ENCODE data around the gene ONECUT3. TPM values are rescaled to one million over a fixed set of nuclear protein-coding genes. Genes with fewer than 3 reads are reported as not detected.
"Not testable (repeated sequence)": the region's sequence is repeated elsewhere in the genome, so short reads cannot be mapped to it uniquely, and the experiment has no call there.

The ONECUT3 gene
- not detected for total RNA-seq

GRCh38 chr19:1752757-1753728, at the start of gene ONECUT3:
TSS of gene ONECUT3 (plus strand) at chr19:1753506. CDS start at chr19:1753663, 157 bp downstream.
- intact Hi-C loops (cut with DNase I; ENCODE audit: low total_unique reads): loop anchor here (10.0 kb wide), 1 partner anchor 78 kb away; no protein-coding TSS in a partner anchor
- DNase-seq (ENCODE audit: low spot score in 2 of 2): no peak
- peaks cover 35 to 88% of the 10 kb centered on the region in 2 donors for H3K27me3 ChIP-seq
- no peaks in the 10 kb centered on the region for H3K36me3 ChIP-seq
- no peak for TF ChIP-seq POLR2AphosphoS5 (IDR thresholded peaks at IDR 0.05)
- TF ChIP-seq POLR2A (IDR thresholded peaks at IDR 0.05): no peak
- TF ChIP-seq, protein P1, sequence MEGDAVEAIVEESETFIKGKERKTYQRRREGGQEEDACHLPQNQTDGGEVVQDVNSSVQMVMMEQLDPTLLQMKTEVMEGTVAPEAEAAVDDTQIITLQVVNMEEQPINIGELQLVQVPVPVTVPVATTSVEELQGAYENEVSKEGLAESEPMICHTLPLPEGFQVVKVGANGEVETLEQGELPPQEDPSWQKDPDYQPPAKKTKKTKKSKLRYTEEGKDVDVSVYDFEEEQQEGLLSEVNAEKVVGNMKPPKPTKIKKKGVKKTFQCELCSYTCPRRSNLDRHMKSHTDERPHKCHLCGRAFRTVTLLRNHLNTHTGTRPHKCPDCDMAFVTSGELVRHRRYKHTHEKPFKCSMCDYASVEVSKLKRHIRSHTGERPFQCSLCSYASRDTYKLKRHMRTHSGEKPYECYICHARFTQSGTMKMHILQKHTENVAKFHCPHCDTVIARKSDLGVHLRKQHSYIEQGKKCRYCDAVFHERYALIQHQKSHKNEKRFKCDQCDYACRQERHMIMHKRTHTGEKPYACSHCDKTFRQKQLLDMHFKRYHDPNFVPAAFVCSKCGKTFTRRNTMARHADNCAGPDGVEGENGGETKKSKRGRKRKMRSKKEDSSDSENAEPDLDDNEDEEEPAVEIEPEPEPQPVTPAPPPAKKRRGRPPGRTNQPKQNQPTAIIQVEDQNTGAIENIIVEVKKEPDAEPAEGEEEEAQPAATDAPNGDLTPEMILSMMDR (IDR thresholded peaks at IDR 0.05): no peak
- no peak within 1 kb of the TSS for H3K27ac ChIP-seq
- H3K4me1 ChIP-seq: peaks cover 6 to 16% of the 10 kb centered on the region in 2 donors
- no peak within 1 kb of the TSS for H3K4me3 ChIP-seq
- no peaks in the 10 kb centered on the region for H3K9me3 ChIP-seq

- intact Hi-C loops (cut with DNase I; ENCODE audit: low total_unique reads): no loop called here
- H3K36me3 ChIP-seq: no peaks in the 10 kb centered on the region
- DNase-seq (ENCODE audit: low spot score in 2 of 2): no peak
- H3K27me3 ChIP-seq: peaks cover 5 to 38% of the 10 kb centered on the region in 2 donors
- TF ChIP-seq POLR2AphosphoS5 (IDR thresholded peaks at IDR 0.05): no peak
- TF ChIP-seq POLR2A (IDR thresholded peaks at IDR 0.05): no peak
- TF ChIP-seq, protein P1 (IDR thresholded peaks at IDR 0.05): no peak
- no peaks in the 10 kb centered on the region for H3K4me1 ChIP-seq
- H3K9me3 ChIP-seq: no peaks in the 10 kb centered on the region
- H3K4me3 ChIP-seq: no peak overlapping the region
- no peak overlapping the region for H3K27ac ChIP-seq
Observed at GRCh38 chr19:1704339-1704738, 49.0 kb upstream of the ONECUT3 start.

DNA sequence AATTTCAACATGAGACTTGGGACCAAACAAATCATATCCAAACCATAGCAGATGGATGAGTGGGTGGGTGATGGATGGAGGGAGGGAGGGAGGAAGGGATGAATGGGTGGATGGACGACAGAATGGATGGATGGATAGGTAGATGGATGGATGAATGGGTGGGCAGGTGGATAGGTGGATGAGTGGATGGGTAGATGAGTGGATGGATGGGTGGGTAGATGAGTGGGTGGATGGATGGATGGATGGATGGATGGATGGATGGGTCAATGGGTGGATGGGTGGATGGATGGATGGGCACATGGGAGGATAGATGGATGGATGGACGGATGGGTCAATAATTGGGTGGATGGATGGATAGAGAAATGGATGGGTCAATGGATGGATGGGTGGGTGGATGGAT, 47.9 kb upstream of the ONECUT3 start:
- H3K36me3 ChIP-seq: no peaks in the 10 kb centered on the region
- no peaks in the 10 kb centered on the region for H3K9me3 ChIP-seq
- intact Hi-C loops (cut with DNase I; ENCODE audit: low total_unique reads): no loop called here
- no peak overlapping the region for H3K4me3 ChIP-seq
- peaks cover 0 to 32% of the 10 kb centered on the region in 2 donors for H3K27me3 ChIP-seq
- H3K27ac ChIP-seq: no peak overlapping the region
- TF ChIP-seq POLR2AphosphoS5 (IDR thresholded peaks at IDR 0.05) (no peak), POLR2A (IDR thresholded peaks at IDR 0.05) (no peak)
- TF ChIP-seq, protein P1 (IDR thresholded peaks at IDR 0.05): no peak
- DNase-seq (ENCODE audit: low spot score in 2 of 2): no peak
- no peaks in the 10 kb centered on the region for H3K4me1 ChIP-seq

DNA sequence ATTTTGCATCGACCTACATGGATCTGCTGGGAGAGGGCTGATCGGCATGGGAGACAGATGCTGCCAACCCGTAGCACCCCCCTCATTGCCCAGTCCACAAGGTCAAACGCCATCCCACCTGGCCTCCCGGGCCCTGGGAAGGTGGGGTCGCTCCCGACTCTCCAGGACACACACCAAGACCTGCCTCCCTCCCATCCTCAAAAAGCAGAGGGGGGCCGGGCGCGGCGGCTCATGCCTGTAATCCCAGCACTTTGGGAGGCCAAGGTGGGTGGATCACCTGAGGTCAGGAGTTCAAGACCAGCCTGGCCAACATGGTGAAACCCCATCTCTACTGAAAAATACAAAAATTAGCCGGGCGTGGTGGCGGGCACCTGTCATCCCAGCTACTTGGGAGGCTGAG, 46.7 kb upstream of the ONECUT3 start:
- intact Hi-C loops (cut with DNase I; ENCODE audit: low total_unique reads); H3K27ac ChIP-seq; DNase-seq (ENCODE audit: low spot score in 2 of 2); H3K4me3 ChIP-seq; H3K4me1 ChIP-seq; H3K9me3 ChIP-seq; H3K36me3 ChIP-seq: not testable (repeated sequence)
- peaks cover 0 to 20% of the 10 kb centered on the region in 2 donors for H3K27me3 ChIP-seq

DNA sequence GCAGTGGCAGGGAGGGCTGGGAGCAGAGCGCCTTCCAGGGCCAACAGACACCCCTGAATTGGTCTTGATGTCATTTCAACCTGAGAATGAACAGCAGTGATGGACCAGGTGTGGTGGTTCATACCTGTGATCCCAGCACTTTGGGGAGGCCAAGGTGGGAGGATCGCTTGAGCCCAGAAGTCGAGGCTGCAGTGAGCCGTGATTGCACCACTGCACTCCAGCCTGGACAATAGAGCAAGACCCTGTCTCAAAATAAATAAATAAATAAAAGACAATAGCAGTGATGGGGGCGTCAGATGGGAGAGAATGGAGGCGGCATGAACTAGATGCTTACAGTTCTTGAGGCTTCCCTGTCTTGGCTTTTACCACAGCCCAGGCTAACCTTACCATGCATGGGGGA, 46.1 kb upstream of the ONECUT3 start:
- TF ChIP-seq POLR2A (IDR thresholded peaks at IDR 0.05): no peak
- TF ChIP-seq, protein P1 (IDR thresholded peaks at IDR 0.05): no peak
- no peak for TF ChIP-seq POLR2AphosphoS5 (IDR thresholded peaks at IDR 0.05)

More for the DNA sequence above, 46.1 kb upstream of the ONECUT3 start:
- H3K36me3 ChIP-seq: no peaks in the 10 kb centered on the region
- no peak overlapping the region for H3K4me3 ChIP-seq
- H3K9me3 ChIP-seq: no peaks in the 10 kb centered on the region
- H3K27me3 ChIP-seq: peaks cover 0 to 15% of the 10 kb centered on the region in 2 donors
- intact Hi-C loops (cut with DNase I; ENCODE audit: low total_unique reads): no loop called here
- no peak overlapping the region for H3K27ac ChIP-seq
- DNase-seq (ENCODE audit: low spot score in 2 of 2): no peak
- H3K4me1 ChIP-seq: no peaks in the 10 kb centered on the region

All from breast epithelium (tissue), 4 donors.